Renal cortex interstitium (tissue), 11 donors: ENCODE measurements around the gene USP2. TPM values are rescaled to one million over a fixed set of nuclear protein-coding genes. Genes with fewer than 3 reads are reported as not detected.
"Not testable (repeated sequence)": the region's sequence is repeated elsewhere in the genome, so short reads cannot be mapped to it uniquely, and the experiment has no call there.

Experiments used
- DNase-seq, 11 donors: peaks; one replicate each; pipeline ENCODE4 v3.0.0-alpha.2; 2013; ENCODE audit warnings: low read depth in 9 of 11, low spot score in 4 of 11; ENCODE audit errors: extremely low read depth in 1 of 11
- polyA plus RNA-seq, 3 donors: library from polyadenylated mRNA; unstranded; fragments of 120-200 nt; gene quantifications; one replicate each; pipeline ENCODE4 v1.2.1, GENCODE V29; 2013; ENCODE audit not compliant: insufficient read length in 3 of 3

USP2 gene
- polyA plus RNA-seq, 3 donors, result 9.3 to 14.2 (median 11.1) TPM

DNA sequence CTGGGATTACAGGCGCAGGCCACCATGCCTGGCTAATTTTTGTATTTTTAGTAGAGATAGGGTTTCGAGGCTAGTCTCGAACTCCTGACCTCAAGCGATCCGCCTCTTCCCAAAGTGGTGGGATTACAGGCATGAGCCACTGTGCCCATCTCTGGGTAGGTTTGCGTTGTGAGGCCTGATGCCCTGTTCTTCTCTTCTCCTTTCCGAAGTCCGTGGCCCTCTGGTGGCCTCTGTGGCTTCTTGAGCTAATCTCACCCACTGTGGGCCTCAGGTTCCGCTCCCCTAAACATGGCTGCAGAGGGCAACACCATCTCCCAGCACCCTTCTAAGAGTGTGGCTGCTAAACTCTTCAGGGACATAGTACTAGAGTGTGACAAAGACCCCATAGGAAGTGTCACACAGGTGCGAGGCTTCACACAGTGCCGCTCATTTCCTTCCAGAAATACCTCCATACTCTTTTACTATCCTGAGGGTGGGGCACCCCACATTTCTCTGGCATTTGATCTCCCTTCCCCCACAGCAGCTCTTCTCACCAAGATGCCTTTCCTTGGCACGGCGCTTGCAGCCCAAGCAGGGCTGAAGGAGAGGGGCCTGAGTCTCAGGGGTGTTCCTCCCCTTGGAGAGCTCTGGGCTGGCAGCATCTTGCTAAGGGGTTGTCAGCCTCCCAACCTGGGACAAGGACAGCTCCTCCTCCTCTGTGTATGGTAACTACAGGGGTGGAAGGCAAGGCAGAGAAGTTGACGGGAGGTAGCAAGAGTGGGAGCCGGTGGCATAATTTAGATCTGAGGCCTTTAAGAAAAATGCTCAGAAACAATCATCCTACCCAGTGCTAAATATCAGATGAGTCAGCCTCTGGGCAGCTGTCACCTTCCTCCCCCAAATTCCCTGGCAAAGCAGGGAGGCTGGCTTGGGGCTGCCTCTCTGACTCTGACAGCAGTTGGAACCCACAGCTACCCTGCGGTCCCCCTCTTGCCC lies 35.4 kb upstream of the USP2 start:
- no peak for DNase-seq

DNA sequence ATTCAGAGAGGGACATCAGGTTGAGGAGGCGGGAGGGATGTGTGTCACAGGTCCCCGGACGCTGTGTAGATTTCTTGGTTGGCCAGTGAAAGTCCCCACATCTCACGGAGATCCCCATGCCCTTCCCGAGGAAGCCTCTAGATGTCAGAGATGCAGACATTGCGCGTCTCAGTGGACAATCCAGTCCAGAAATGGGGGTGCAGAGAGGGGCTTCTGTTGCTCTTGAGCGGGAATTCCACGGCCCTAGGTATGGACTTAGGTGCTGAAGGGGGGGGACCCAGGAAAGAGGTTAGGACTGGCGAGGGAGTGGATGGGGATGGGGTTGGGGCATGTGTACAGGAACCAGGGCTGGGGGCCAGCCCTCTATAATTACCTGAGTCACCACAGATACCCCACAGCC lies 34.5 kb upstream of the USP2 start:
- DNase-seq, result no peak

DNA sequence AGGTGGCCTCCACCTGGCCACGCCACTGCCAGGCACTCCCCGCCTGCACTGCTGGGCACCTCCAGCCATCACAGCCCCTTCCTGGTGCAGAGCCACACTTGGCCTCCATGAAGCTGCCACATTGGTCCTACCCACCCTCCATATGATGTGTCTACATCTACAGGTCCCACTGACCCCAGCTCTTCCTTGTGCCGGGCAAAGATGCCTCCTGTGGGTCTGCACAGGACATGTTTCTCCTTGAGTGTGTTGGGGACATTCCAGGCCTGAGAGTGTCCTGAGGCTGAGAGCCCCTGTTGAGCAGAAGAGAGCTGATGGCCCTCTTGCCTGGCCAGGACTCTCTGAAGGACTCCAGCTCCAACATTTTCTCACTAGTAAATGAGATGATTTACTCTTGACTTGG lies 34.0 kb upstream of the USP2 start:
- DNase-seq, result no peak

DNA sequence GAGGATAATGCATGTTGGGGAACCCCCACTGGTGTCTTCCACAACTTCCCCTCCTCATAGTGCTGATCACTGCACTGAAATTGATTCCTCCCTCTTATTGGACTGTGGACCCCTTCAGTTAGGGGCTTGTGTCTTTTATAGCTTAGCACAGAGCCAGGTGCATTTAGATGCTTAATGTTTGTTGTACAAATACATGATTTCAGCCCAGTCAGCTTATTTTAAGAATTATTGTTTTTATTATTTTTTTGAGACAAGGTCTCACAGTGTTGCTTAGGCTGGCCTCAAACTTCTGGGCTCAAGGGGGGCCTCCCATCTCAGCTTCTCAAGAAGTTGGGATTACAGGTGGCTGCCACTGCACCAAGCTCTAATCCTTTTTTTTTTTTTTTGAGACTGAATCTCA lies 33.2 kb upstream of the USP2 start:
- no peak for DNase-seq

DNA sequence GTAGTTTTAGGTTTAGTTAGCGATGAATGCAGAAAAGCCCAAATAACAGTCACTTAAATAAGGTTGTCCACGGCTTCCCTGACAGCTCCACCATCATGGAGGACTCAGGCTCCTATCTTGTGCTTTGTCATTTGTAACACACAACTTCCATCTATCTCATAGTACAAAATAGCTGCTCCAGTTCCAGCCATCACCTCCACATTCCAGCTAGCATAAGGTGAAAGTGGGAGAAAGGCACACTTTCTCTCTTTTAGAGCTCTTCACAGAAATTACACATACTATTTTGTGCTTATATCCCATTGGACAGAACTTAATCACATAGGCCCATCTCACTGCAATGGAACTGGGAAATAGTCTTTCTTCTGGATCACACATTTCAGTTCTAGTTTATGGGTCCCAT lies 32.8 kb upstream of the USP2 start:
- DNase-seq, result no peak

DNA sequence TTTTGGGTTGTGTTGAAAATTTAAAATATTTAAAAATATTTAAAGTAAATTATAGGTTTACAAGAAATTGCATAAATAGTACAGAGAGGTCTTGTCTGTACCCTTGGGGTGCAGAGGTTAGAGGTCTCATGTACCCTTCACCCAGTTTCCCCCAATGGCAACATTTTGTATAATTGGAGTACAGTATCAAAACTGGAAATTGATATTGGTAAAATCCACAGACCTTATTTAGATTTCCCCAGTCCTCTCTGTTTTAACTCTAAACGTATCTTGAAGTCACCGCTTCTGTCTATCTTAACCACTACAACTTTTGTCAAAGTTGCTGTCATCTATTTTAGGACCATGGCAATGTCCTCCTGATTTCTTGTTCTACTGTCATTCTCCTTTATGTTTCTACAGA lies 30.6 kb upstream of the USP2 start:
- no peak for DNase-seq

DNA sequence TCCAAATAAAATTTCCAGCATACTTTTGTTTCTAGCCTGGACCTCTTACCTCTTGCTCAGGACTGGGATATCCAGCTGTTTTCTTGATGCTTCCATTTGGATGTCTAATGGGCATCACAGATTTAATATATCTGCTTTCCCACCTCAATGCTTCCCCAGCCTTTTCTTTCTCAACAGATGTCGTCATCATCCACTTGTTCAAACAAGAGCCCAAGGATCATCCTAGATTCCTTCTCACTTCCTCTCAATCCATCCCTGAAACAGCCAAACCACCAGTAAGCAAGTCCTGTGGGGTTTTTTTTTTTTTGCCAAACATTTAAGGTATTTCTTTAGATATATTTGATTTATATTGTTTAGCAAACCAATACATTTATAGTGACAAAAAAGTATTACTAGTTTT lies 29.0 kb upstream of the USP2 start:
- DNase-seq, result no peak

DNA sequence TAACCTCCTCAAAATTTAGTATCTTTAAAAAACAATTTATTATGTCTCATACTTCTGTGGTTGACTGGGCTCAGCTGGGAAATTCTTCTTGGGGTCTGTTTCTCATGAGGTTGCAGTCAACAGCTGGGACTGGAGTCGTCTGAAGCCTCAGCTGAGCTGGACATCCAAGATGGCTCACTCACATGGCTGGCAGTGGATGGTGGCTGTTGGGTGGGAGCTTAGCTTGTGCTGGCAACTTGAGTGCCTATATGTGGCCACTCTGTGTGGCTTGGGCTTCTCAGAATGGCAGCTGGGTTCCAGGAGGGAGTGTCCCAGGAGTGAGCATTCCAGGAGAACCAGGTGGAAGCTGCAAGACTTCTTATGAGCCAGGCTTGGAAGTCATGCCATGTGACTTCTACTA lies 28.2 kb upstream of the USP2 start:
- DNase-seq, result no peak

DNA sequence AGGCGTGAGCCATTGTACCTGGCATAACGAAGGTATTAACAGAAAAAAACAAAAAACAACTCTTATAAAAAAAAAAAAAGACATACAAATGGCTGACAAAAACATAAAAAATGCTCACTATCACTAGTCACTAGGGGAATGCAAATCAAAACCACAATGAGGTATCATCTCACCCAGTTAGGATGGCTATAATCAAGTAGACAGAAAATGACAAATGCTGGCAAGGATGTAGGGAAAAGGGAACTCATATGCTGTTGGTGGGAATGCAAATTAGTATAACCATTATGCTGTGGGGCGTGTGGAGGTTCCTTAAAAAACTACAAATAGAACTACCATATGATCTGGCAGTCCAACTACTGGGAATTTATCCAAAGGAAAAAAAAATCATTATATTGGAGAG lies 24.5 kb upstream of the USP2 start:
- DNase-seq, result no peak

DNA sequence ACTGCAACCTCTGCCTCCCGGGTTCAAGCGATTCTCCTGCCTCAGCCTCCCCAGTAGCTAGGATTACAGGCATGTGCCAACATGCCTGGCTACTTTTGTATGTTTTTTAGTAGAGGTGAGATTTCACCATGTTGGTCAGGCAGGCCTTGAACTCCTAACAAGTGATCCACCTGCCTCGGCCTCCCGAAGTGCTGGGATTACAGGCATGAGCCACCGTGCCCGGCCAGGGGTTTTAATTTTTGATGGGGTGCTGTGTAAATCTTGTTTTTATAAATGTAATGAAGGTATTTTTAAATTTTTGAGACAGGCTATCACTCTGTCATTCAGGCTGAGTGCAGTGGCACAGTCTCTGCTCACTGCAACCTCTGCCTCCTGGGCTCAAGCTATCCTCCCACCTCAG lies 24.0 kb upstream of the USP2 start:
- not testable (repeated sequence) for DNase-seq

DNA sequence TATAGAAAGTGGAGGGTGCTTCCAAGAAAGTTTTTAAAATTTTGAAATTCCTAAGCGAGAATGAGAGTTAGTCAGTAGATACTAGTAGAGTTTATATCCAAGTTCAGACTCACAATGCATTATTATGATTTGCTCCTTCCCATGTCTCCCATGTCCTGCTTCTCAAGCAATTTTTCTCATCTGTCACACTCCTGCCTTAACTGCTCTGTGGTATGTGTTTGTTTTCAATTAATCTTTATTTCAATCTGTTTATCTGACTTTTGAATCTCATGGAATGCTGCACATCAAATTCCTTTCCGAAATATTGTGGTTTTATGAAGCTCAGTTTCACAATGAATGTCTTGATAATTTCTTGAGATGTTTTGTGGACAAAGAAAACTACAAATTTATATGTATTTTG lies 23.4 kb upstream of the USP2 start:
- no peak for DNase-seq

DNA sequence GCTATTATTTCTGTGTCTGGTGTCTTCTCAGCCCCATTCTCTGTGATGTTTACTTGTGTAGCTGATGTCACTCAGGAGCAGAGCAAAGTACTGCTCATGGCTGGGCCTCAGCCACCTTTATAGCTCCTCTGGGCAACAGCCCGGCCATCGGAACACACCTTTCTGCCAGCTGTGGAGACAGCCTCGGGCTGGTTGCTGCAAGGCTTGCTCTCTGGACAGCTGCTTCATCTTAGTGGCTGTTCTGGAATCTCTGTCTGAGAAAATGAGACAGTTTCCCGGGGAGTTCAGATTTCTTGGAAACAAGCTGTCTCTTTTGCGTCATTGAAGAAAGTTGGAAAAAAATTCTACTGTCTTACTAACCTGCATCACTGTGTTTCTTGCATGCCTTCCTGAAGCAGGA lies 21.5 kb upstream of the USP2 start:
- DNase-seq, result no peak

DNA sequence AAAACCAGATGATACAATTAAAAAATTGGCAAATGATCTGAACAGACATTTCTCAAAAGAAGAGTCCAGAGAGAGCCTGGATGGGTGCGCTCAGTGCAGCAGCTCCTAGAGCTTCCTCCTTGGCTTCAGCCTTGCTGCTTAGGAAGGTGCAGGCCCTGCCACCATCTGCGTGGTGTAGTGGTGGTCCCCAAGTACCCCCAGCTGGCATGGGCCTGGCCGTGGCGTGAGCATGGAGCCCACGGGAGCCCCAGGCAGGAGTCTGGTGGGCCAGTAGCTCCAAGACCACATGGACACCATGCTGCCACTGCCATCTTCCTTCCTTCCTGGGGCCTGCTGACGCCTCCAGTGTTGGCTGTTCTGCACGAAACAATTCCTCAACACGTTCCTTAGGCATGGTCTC lies 21.0 kb upstream of the USP2 start:
- no peak for DNase-seq

DNA sequence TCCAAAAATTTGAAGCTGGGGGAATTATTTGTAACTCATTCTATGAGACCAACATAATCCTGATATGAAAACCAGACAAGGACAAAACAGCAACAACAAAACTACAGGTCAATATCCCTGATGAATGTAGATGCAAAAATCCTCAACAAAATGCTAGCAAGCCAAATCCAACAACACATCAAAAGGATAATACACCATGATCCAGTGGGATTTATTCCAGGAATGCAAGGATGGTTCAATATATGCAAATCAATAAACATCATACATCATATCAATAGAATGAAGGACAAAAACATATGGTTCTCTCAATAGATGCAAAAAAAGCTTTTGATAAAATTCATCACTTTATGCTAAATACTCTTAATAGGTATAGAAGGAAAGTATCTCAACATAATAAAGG lies 19.4 kb upstream of the USP2 start:
- no peak for DNase-seq

DNA sequence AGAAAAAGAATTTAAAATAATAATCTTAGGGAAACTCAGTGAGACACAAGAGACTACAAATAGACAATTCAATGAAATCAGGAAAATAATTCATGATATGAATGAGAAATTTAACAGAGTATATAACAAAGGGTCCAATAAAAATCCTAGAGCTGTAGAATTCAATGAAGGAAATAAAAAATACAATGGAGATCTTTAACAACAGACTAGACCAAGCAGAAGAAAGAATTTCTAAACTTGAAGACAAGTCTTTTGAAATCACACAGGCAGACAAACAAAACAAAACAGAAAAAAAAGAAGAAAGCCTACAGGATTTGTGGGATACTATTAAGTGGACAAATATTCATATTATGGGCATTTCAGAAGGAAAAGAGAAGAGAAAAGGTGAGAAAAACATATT lies 16.2 kb upstream of the USP2 start:
- no peak for DNase-seq

DNA sequence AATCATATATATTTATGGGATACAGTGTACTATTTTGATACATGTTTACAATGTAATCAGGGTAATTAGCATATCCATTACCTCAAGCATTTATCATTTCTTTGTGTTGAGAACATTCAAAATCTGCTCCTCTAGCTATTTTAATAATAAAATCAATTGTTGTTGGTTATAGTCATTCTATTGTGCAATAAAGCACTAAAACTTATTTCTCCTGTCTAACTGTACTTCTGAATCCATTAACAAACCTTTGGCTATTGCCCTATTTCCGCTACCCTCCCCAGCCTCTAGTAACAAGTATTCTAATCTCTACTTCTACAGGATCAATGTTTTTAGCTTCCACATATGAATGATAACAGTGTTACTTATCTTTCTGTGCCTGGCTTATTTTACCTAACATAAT lies 15.3 kb upstream of the USP2 start:
- DNase-seq, result no peak

DNA sequence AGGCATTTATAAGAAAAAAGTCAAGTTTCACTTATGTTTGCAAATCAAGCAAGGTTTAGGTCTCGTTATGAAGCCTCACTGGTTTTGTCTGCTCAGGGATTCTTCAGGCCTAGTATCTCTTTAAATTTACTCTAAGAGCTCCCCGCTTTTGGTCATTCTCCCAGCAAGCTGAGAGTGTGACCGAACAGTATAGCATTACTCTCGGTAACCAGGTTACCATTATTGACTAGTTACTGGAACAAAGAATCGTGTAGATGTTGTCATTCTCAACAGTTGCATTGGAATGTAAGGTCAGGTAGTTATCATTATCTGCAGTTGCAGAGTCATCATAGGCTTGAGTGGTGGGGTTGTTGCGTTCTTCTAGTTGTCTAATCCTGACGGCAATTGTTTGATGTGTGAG lies 9.8 kb upstream of the USP2 start:
- no peak for DNase-seq

DNA sequence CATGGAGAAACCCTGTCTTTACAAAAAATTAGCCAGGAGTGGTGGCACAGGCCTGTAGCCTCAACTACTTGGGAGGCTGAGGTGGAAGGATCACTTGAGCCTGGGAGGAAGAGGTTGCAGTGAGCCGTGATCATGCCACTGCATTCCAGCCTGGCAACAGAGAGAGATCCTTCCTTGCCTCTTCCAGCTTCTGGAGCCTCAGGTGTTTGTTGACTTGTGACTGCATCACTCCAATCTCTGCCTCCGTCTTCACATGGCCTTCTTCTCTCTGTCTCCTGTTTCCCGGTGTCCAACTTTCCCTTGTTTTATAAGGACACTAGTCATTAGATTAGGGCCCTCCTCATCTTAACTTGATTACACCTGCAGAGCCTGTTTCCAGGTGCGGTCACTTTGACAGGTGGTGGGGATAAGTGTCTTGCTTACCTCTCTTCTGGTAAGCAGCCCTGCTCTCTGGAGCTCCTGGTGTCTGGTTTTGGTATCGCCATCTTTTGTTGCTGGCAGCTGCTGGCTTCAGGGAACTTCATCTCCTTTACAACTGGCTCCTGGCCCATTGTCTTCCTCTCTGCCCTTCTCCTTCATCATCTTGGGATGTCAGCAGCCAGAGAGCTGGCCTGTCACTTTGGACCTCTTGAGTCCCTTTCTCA lies 8.2 kb upstream of the USP2 start:
- no peak for DNase-seq

DNA sequence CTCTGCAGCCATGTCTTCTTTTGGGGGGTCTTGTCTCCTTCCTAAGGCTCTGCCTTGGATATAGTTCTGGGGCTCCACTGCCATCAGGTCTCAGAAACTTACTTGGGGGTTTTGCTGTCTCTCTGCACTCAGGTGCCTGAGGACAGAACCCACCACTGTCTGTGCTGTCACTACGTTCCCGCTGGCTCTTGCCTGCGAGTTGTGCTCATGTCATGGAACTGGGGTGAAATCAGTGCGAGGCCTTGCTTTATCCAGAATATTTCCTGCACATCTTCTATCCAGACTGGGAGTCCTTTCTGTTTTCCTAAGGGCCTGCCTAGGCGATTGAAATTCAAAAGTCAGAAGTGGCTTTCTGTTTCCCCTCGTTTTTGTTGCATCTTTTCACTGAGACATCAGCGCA lies 6.6 kb upstream of the USP2 start:
- no peak for DNase-seq

DNA sequence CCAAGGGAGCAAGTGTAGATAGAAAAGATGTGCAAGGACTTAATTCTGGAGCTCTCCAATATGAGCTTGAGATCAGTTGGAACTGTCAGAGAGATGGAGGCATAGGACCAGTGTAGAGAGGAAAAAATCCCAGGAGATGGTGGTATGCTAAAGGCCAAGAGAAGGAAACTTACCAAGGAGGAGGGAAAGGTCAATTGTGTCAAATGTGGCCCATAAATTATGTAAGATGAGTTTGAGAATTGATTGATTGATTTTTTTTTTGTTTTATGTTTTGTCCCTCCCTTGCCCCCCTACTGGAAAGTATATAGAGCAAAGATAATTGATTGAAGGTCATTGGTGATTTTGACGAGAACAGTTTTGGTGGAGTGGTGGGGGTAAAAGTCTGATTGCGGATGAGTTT lies 2.8 kb upstream of the USP2 start:
- no peak for DNase-seq

DNA sequence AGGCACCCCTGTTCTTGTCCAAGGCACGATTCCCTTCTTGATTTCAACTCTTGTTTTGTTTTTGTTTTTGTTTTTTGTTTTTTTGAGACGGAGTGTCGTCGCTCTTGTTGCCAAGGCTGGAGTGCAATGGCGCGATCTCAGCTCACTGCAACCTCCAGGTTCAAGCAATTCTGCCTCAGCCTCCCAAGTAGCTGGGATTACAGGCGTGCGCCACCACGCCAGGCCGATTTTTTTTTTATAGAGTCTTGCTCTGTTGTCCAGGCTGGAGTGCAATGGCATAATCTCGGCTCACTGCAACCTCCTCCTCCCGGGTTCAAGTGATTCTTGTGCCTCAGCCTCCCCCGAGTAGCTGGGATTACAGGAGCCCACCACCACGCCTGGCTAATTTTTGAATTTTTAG lies 1.0 kb upstream of the USP2 start:
- not testable (repeated sequence) for DNase-seq
